ENCODE data around the gene ESYT2. TPM values are rescaled to one million over a fixed set of nuclear protein-coding genes. Genes with fewer than 3 reads are reported as not detected.

Gene ESYT2
- polyA plus RNA-seq, 1 of the 3 experiments (the other 2 are of a cell fraction): 34.2 TPM

DNA sequence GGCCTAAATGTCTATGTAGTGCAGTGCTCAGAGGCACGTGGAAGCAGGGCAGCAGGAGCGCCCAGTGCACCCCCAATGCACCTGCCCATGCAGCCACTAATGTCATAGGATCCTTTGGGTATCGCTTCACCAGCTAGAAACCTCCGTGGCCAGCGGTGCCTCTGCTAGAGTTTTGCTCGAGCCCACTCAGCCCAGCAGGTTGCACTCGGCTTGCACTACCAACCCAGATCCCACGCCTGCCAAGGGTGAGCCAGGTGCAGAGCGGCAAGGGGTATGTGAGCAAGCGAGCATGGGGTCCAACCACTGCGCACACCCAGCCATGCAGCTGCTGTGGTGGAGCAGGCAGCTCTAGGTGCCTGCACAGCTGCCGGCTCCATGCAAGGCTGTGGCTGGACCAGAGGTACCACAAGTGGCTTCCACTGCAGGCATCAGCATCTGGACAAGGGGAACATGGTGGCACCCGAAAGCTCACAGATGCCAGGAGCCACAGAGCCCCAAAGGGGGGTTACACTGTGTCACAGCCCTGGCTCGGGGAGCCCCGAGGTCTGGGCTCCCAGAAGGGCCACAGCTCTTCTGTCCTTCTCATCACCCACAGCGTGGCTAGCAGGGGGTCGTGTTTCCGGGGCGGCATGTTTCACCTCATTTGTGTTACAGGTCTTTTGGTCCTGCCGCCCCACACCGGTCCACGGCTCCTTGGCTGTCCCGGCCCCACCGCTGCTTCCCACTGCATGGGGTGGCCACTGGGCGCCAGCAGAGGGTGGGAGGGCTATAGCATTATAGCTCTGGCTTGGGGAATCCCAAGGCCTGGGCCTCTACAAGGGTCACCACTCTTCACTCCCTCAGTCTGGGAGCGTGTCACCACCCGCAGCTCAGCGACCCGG, 122.4 kb downstream of the ESYT2 start:
- Histone ChIP-seq H3K27me3 (ENCODE audit: insufficient read depth) (no peaks in the 10 kb centered on the region), H3K36me3 (replicated peaks in 1 of 2; ENCODE audit: control insufficient read depth in 1 of 2, insufficient read depth in 2 of 2, low read length in 1 of 2) (peaks cover 2% of the 10 kb centered on the region in 2 experiments), H3K27ac (ENCODE audit: low read depth in 2 of 2, low read length in 1 of 2) (no peak overlapping the region), H3K9me3 (no peaks in the 10 kb centered on the region), H3K9me2 (no peaks in the 10 kb centered on the region), H3K4me2 (no peak overlapping the region), H3F3A (replicated peaks; ENCODE audit: insufficient read depth) (no peaks in the 10 kb centered on the region), H3K9ac (no peak overlapping the region), H3K4me1 (ENCODE audit: control insufficient read depth in 1 of 2, insufficient read depth in 2 of 2, low read depth in 1 of 2, low read length in 1 of 2) (peaks cover 13 to 26% of the 10 kb centered on the region in 2 experiments; a peak in 3 of 4 replicates), H2AFZ (ENCODE audit: low read depth) (no peak overlapping the region), H3K4me3 (ENCODE audit: low read depth in 2 of 2, low read length in 1 of 2) (no peak overlapping the region), H3K79me2 (ENCODE audit: insufficient read depth) (peaks cover 31% of the 10 kb centered on the region), H4K20me1 (ENCODE audit: insufficient read depth) (no peaks in the 10 kb centered on the region)
- DNase-seq: no peak
- ChIA-PET POLR2A (interaction anchor here (0.6 to 1.5 kb wide), 2 partner anchors 65 to 157 kb away, joined by 4 read pairs; no protein-coding TSS in a partner anchor), CTCF (interaction anchor here (1.0 to 3.7 kb wide), 5 partner anchors 11 to 270 kb away, joined by 3 to 31 read pairs (median 4); no protein-coding TSS in a partner anchor)
- WGBS (ENCODE audit: low lambda C conversion rate): 96% methylated on average over 29 of the region's 29 CpGs
- no peak for TF ChIP-seq YY1 (IDR thresholded peaks at IDR 0.05; ENCODE audit: low read depth)
- TF ChIP-seq FOXJ3 (CRISPR knock-in tag; IDR thresholded peaks at IDR 0.05): no peak
- no peak for TF ChIP-seq RAD21 (IDR thresholded peaks at IDR 0.05; ENCODE audit: low read length)
- TF ChIP-seq NFIC (IDR thresholded peaks at IDR 0.05; ENCODE audit: borderline replicate concordance): no peak
- no peak for TF ChIP-seq GABPA (IDR thresholded peaks at IDR 0.05; ENCODE audit: low read depth)
- no peak for TF ChIP-seq RFX5 (IDR thresholded peaks at IDR 0.05; ENCODE audit: low read length)
- TF ChIP-seq NRF1 (IDR thresholded peaks at IDR 0.05; ENCODE audit: low read depth, low read length): no peak
- TF ChIP-seq, protein P1, sequence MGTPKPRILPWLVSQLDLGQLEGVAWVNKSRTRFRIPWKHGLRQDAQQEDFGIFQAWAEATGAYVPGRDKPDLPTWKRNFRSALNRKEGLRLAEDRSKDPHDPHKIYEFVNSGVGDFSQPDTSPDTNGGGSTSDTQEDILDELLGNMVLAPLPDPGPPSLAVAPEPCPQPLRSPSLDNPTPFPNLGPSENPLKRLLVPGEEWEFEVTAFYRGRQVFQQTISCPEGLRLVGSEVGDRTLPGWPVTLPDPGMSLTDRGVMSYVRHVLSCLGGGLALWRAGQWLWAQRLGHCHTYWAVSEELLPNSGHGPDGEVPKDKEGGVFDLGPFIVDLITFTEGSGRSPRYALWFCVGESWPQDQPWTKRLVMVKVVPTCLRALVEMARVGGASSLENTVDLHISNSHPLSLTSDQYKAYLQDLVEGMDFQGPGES (IDR thresholded peaks at IDR 0.05; ENCODE audit: low read depth, low read length): no peak
- TF ChIP-seq FOSL2 (IDR thresholded peaks at IDR 0.05; ENCODE audit: borderline replicate concordance, low read depth): no peak
- TF ChIP-seq, protein P2, sequence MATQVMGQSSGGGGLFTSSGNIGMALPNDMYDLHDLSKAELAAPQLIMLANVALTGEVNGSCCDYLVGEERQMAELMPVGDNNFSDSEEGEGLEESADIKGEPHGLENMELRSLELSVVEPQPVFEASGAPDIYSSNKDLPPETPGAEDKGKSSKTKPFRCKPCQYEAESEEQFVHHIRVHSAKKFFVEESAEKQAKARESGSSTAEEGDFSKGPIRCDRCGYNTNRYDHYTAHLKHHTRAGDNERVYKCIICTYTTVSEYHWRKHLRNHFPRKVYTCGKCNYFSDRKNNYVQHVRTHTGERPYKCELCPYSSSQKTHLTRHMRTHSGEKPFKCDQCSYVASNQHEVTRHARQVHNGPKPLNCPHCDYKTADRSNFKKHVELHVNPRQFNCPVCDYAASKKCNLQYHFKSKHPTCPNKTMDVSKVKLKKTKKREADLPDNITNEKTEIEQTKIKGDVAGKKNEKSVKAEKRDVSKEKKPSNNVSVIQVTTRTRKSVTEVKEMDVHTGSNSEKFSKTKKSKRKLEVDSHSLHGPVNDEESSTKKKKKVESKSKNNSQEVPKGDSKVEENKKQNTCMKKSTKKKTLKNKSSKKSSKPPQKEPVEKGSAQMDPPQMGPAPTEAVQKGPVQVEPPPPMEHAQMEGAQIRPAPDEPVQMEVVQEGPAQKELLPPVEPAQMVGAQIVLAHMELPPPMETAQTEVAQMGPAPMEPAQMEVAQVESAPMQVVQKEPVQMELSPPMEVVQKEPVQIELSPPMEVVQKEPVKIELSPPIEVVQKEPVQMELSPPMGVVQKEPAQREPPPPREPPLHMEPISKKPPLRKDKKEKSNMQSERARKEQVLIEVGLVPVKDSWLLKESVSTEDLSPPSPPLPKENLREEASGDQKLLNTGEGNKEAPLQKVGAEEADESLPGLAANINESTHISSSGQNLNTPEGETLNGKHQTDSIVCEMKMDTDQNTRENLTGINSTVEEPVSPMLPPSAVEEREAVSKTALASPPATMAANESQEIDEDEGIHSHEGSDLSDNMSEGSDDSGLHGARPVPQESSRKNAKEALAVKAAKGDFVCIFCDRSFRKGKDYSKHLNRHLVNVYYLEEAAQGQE (IDR thresholded peaks at IDR 0.05; ENCODE audit: low read depth, low read length): no peak
- TF ChIP-seq MEF2A (IDR thresholded peaks at IDR 0.05; ENCODE audit: borderline replicate concordance, low read depth): no peak
- TF ChIP-seq, protein P3, sequence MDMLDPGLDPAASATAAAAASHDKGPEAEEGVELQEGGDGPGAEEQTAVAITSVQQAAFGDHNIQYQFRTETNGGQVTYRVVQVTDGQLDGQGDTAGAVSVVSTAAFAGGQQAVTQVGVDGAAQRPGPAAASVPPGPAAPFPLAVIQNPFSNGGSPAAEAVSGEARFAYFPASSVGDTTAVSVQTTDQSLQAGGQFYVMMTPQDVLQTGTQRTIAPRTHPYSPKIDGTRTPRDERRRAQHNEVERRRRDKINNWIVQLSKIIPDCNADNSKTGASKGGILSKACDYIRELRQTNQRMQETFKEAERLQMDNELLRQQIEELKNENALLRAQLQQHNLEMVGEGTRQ (IDR thresholded peaks at IDR 0.05; ENCODE audit: borderline replicate concordance, low read depth, low read length): no peak
- TF ChIP-seq, protein P4, sequence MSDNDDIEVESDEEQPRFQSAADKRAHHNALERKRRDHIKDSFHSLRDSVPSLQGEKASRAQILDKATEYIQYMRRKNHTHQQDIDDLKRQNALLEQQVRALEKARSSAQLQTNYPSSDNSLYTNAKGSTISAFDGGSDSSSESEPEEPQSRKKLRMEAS (IDR thresholded peaks at IDR 0.05; ENCODE audit: low read depth): no peak
- TF ChIP-seq, protein P5, sequence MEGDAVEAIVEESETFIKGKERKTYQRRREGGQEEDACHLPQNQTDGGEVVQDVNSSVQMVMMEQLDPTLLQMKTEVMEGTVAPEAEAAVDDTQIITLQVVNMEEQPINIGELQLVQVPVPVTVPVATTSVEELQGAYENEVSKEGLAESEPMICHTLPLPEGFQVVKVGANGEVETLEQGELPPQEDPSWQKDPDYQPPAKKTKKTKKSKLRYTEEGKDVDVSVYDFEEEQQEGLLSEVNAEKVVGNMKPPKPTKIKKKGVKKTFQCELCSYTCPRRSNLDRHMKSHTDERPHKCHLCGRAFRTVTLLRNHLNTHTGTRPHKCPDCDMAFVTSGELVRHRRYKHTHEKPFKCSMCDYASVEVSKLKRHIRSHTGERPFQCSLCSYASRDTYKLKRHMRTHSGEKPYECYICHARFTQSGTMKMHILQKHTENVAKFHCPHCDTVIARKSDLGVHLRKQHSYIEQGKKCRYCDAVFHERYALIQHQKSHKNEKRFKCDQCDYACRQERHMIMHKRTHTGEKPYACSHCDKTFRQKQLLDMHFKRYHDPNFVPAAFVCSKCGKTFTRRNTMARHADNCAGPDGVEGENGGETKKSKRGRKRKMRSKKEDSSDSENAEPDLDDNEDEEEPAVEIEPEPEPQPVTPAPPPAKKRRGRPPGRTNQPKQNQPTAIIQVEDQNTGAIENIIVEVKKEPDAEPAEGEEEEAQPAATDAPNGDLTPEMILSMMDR (IDR thresholded peaks at IDR 0.05): no peak
- no peak for TF ChIP-seq FOXM1 (IDR thresholded peaks at IDR 0.05; ENCODE audit: low read depth)
- TF ChIP-seq MXI1 (IDR thresholded peaks at IDR 0.05; ENCODE audit: low read depth, low read length): no peak
- TF ChIP-seq SIN3A (IDR thresholded peaks at IDR 0.05; ENCODE audit: borderline replicate concordance, low read depth, low read length): no peak
- TF ChIP-seq EZH2phosphoT487 (IDR thresholded peaks at IDR 0.05; ENCODE audit: borderline replicate concordance, low read depth): no peak

Data from SK-N-SH (cell line).